Stimulated activated CD8-positive, alpha-beta memory T cell treated with anti-CD3 and anti-CD28 coated beads, Interleukin-4, amount 100 ng/mL, for 48 hours (primary cell): ENCODE results near the gene UROC1.

Experiments used
- DNase-seq: peaks from one replicate; pipeline ENCODE4 v3.0.0-alpha.2; 2020

The UROC1 gene

DNA sequence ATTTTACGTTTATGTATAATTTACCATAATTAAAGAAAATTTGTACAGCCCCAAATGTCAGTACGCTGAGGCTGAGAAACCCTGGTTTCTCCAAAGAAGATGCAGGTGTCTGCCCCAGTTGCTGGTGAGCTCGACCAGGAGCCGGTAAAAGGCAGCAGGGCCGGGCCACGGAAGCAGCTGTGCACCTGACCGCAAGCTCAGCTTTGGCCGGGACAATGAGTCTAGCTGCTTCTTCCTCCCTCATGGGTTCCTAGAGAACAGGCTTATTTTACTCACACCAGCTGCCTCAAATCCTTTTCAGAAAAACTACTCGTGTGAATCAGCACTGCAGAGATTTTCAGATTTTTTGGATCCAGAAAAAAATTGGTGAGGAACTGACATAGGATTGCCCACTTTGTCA, 23.8 kb downstream of the UROC1 start:
- no peak for DNase-seq

DNA sequence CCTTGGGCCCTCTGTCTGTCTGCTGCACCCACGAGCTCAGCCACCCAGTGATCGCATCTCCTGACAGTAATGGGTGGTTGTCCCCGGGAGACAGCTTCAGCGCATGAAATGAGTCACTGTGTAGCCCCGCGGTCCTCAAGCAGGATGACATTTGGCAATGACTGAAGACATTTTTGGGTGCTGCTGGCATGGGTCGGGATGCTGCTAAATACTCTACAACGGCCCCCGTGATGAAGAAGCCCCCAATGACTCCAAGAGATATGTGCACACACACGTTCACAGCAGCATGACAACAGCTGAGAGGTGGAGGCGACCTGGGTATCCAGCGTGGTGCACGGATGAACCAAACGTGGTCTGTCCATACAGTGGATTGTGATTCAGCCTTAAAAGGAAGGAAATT, 24.5 kb downstream of the UROC1 start:
- DNase-seq: no peak

GRCh38 chr3:126491221-126492013, 26.2 kb downstream of the UROC1 start:
- DNase-seq: no peak

DNA sequence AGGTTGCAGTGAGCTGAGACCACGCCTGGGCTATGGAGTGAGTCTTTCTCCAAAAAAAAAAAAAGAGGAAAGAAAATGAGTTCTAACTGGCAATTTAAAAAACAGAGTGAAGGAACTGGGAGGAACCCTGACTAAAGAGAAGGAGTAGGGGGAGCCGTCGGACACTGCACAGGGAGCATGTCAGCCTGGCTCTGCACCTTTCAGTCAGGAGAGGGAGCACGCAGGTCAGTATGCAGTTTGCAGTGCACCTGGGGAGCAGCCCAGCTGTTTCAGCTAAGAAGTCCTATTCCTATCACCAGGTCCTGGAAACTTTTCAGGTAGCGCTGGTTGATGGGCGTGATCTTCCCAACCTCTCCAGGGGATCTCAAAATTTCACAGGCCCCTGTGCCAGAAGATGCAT, 27.0 kb downstream of the UROC1 start:
- DNase-seq: no peak

DNA sequence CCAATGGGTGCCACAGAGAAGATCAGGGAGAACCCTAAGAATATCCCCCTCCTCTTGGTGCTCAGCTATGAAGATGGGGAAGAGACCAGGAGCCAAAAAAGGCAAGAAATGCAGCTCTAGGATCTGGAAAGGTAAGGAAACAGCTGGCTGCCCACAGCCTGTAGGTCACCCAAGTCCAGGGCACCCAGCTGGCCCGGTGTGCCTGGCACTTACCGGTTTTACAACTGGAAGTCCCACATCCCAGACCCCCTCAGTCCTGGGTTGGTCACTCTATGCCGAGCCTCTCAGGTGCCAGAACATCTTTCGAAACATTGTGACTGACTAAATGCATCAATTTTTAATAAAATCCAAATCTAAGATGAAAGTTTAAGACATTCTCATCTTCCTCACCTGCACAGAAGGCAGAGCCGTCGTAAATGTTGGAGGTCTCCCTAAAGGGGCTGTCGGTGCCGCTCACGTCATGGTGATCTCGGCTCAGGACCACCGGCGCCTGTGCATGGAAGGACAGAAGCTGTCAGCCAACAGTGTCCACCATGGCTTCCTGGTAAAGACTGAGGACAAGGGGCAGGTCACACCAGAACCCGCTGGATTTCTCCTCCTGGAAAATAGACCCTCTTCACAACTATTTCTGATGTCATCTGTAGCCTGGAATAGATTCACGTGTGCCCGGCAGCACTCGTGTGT, 28.5 kb downstream of the UROC1 start:
- no peak for DNase-seq

DNA sequence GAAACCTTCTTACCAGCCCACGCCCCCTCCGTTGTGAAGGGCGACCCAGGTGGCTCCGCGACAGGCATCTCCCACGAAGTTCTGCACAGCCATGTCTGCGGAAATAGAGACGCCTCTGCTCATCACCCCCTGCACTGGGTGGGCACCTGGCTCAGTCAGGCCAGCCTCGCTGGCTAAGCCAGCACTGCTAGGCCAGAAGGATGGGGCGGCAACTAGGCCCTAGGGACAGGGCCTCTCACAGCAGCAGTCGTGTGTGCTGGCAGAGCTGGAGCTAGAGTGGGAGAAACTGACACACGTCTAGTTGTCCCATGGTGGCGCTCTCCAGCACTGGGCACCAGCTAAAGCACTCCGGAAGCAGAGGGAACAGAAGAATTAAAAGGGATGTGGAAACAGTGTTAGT, 29.4 kb downstream of the UROC1 start:
- no peak for DNase-seq

DNA sequence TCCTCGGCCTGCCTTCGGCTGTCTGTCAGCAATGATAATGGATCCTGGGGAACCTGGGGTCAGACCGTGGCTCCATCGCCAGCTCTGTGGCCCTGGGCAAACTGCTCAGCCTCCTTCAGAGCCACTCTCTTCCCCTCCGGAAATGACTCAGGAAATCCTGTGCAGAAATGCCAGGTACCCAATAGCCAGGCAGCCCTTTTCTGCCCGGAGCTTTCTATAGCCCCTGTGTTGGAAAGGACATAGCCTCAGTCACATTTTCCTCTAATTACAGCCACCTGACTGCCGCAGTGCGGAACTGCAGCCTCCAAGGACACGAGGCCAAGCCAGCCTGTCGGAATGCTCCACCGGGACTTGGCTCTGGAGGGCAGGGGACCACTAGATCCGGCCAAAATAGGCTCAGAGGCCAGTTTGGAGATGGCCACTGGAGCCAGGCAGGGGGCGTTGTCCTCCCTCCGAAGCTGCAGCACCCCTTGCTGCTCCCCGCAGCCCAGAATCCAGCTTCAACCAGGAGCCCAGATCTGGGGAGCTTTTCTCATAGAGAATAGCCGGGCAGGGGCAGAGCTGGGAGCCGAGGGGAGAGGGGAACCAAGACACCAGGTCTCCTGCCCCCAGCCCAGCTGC, 30.3 kb downstream of the UROC1 start:
- no peak for DNase-seq

GRCh38 chr3:126486360-126486847, 31.2 kb downstream of the UROC1 start:
- DNase-seq: no peak

DNA sequence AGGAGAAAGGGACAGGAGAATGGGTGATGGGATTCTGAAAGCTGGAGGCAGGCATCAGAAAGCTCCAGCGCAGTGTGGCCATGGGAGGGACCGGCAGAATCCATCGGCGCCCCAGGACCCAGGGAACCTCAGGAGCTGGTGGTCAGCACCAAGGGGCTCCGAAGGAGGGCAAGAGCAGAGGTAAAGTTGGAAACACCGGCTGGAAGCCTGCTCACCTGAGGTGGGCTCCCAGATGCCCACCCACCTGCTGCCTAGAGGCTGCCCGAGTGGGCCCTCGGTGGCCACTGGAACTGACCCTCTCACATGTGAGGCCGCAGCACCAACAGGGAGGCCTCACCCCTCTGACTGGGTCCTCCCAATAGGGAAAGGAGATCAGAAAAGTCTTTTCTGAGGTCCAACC, 31.6 kb downstream of the UROC1 start:
- DNase-seq: no peak

- no peak for DNase-seq
Measured at GRCh38 chr3:126485176-126485897, 32.2 kb downstream of the UROC1 start.

DNA sequence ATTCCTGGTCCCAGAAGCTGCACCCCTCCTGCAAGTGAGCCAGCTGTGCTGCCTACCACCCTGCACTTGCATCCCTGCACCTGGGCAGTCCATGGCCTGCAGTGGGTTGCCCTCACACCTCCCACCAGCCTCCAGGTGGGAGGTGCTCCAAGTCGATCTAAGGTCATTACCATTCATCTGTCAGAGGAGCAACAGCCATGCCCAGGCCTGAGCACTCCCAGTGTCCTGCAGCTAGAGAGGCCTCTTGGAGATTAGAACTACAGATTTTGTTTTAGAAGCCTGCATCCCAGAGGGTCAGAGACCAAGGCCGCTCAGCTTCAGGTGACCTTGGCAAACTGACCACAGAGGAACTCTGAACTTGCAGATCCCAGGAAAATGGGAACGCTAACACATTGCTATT, 32.9 kb downstream of the UROC1 start:
- no peak for DNase-seq

DNA sequence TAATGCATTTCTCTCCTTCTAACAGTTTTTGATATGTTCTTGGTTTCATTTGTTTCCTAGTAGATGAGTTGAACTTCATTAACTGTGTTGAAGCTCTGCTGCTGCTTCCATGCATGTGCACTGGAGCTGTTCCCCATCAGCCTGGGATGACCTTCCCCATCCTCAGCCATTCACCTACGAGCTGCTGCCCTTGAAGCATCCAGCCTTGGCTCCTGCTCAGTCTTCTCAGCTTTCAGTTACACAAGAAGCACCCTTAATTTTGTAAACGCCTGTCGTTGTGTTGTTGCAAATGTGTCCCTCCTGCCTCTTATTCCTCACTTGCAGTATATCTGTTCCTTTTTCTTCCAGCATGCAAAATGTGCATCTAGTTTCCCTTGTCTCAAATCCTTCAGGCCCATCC, 33.4 kb downstream of the UROC1 start:
- no peak for DNase-seq

DNA sequence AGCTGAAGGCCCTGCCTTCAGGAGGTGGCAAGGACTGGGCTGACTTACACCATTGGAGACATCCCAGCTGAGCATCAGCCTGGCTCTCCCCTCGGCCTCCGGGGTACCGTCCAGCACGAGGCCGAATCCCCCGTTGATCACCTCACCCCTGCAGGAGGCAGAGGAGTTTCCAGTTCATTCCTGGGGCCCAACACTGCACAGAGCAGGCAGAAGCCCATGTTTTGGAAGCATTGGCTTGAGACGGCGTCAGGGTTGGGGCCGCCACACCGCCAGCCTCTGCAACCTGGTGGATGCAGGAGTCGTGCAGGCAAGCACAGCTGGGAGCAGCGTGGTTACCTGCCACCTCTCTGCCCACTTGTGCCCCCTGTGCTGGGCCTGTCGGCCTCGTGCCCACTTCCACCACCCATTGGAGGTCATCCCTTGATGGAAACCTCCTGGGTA, 34.2 kb downstream of the UROC1 start:
- DNase-seq: no peak

GRCh38 chr3:126482503-126483255, 34.9 kb downstream of the UROC1 start:
- DNase-seq: no peak

GRCh38 chr3:126481808-126482502, 35.6 kb downstream of the UROC1 start:
- no peak for DNase-seq

- no peak for DNase-seq
Measured at GRCh38 chr3:126480861-126481260, 36.7 kb downstream of the UROC1 start.

DNA sequence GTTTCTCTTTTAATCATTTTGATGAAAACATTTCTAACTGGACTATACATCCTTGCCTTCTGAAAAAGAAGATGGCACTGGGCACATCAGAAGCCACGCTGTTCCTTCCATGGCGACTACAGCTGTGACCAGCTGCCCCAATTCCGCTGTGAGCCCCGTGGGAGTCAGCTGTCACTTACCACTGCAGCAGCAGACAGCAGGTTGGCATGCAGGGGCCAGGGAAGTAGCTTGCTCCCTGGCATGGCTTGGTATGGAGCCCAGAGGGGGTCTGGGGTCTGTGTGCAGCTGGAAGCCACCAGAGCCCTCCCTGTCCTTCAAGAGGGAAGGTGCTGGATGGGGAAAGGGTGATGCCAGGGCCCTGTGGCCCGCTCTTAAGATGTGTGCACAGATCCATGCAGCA, 37.4 kb downstream of the UROC1 start:
- DNase-seq: no peak

- no peak for DNase-seq
Measured at GRCh38 chr3:126479642-126480041, 37.9 kb downstream of the UROC1 start.

- DNase-seq: no peak
Measured at GRCh38 chr3:126478581-126479310, 38.8 kb downstream of the UROC1 start.

GRCh38 chr3:126477061-126477380, 40.6 kb downstream of the UROC1 start:
- no peak for DNase-seq
